Eye (tissue), 1 donor: ENCODE measurements around the gene XYLT1.

ENCODE experiments used
- DNase-seq: peaks from one replicate; pipeline ENCODE4 v3.0.0-alpha.2; 2015

The XYLT1 gene

GRCh38 chr16:17219991-17220390 lies 250.8 kb downstream of the XYLT1 start:
- no peak for DNase-seq

- DNase-seq: no peak
These were observed 254.8 kb downstream of the XYLT1 start for GRCh38 chr16:17215936-17216335.

DNA sequence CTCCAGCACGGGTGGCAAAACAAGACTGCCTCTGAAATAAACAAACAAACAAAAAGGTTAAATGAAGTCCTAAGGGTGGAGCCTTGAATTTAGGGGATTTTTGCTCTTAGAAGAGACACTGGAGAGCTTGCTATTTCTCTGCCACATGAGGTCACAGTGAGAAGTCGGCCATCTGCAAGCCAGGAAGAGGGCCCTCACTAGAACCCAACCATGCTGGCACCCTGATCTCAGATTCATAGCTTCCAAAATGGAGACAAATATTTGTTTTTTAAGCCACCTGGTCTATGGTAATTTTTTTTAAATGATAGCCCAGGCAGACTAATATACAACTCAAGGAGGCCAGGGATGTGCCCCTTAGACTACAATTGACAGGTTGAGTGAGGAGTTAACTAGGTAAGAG lies 255.5 kb downstream of the XYLT1 start:
- no peak for DNase-seq

GRCh38 chr16:17213974-17214373 lies 256.8 kb downstream of the XYLT1 start:
- no peak for DNase-seq

DNA sequence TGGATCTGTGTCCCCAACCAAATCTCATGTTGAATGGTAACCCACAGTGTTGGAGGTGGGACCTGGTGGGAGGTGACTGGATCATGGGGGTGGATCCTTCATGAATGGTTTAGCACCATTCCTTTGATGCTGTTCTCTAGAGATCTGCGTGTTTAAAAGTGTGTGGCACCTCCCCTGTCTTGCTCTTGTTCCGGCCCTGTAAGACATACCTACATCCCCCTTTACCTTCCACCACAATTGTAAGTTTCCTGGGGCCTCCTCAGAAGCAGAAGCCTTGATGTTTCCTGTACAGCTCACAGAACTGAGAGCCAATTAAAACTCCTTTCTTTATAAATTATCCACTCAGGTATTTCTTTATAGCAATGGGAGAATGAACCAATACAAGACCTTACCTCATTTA lies 257.7 kb downstream of the XYLT1 start:
- no peak for DNase-seq

GRCh38 chr16:17212606-17213005 lies 258.2 kb downstream of the XYLT1 start:
- DNase-seq: no peak

DNA sequence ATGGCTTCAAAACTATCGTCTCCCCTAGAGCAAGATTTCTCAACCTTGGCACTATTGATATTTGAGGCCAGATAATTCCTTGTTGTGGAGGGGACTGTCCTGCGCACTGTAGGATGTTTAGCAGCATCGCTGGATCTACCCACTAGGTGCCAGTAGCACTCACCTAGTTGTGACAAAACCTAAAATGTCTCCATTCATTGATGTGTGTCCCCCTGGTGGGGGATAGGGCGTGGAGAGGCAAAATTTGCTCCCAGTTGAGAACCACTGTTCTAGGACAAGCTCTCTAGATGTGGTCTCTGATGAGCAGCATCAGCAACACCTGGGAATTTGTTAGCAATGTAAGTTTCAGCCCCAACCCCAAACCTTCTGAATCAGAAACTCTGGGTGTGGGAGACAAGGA lies 259.0 kb downstream of the XYLT1 start:
- no peak for DNase-seq

DNA sequence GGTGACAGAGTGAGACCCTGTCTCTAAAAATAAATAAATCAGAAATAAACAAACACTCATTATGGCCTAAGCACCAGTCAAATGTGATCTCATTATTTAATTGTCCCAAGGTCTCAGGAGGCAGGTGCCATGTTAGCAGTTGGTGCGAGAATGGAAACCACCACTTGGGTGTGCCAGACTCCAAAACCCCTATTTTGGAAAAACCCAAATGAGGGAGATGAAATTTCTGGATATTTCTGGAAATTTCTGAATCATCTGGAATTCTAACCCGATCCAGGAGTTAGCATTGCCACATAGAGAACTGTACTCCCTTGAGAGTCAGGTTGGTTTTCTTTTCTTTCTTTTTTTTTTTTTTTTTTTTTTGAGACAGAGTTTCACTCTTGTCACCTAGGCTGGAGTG lies 264.0 kb downstream of the XYLT1 start:
- no peak for DNase-seq

DNA sequence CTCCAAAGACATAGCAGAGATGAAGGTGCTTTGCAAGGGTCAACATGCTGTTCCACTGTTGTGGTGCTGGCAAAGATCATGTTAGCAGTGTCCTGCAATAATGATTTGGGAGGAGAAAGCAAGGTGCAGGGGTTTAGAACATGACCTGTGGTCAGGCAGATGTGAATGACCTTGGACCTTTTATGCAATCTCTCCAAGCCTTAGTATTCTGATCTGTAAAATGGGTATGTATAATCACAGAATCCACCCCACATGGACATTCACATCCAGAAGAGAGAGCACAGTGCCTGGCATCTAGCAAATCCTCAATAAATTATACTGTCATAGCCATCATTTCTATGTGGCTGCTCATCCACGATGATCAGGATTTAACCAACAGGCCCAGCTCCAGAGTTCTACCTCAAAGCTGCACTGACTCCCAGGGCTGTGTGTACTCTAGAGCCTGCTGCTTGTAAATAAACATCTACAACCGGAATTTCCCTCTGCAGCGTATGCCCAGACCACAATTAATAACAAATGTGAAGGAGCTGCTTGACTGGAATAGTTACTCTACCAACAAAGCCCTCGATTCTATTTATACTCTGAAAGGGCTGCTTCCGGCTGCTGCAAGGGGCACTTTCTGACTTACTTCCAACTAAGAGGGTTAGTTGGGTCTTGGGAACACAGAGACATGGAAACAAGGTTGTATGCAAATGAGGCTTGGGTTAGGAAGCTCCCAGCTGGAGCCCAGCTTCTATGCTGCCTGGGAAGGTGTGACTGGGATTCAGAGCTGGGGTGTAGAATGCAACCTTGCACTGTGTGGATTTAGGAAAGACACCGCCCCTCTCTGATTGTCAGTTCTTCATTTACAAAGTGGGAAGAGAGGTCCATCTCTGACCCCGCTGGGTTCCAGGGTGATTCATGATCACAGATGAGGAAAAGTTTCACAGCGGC lies 265.2 kb downstream of the XYLT1 start:
- peak; percentile 37 for DNase-seq

DNA sequence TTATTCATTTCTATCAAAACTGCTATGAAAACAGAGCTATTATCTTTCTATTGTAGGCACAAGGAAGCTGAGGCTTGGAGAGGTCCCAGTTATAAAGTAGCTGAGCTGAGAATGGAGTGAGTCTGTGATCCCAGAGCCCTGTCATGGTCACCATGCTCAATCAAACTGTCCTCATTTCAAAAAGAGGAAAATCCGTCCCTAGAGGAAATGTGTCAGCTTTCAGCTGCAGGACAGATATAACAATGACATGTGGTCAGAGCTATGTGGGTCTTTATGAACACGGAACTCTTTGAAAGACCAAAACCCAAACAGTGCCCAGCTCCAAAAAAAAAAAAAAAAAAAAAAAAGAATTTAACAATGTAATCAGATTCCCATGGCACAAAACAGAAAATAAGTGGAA lies 266.1 kb downstream of the XYLT1 start:
- DNase-seq: no peak

GRCh38 chr16:17204206-17204605 lies 266.6 kb downstream of the XYLT1 start:
- DNase-seq: no peak

DNA sequence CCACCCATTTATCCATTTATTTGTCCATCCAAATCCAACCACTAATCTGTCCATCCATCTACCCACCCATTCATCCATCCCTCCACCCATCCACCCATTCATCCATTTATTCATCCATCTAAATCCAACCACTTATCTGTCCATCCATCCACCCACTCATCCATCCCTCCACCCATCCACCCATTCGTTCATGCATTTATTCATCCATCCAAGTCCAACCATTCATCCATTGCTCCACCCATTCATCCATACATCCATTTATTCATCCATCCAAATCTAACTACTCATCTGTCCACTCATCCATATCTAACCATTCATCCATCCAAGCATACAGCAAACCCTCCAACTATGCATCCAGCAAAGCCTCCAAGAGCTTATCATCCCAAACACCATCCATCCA lies 267.3 kb downstream of the XYLT1 start:
- DNase-seq: peak; percentile 45

GRCh38 chr16:17199135-17199534 lies 271.6 kb downstream of the XYLT1 start:
- DNase-seq: no peak

GRCh38 chr16:17196526-17196925 lies 274.2 kb downstream of the XYLT1 start:
- DNase-seq: no peak

- peak; percentile 74 for DNase-seq
These were observed 276.5 kb downstream of the XYLT1 start for GRCh38 chr16:17194190-17194780.

DNA sequence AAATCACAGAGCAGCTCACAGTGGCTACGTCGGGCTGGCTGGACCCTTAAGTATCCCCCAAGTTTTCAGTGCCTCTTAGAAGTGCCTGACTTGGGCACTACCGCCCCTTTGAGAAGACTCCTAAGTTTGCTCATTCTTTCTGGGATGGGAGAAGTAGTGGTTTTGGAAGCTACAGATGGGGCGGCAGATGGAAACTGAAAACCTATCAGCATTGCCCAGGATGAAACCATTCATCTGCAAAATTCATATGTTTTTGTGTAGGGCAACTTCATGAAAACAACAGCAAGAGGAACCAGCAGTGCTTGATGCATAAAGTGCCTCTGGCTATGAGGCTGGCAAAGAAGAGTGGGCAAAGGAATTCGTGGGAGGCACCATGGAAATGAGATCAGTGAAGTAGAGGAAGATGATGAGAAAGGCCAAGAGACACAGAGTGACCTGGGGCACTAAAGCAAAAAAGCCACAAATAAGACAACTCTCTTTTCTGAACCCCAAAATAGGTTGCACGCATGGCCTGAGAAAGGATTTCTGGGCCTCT lies 277.1 kb downstream of the XYLT1 start:
- DNase-seq: no peak

DNA sequence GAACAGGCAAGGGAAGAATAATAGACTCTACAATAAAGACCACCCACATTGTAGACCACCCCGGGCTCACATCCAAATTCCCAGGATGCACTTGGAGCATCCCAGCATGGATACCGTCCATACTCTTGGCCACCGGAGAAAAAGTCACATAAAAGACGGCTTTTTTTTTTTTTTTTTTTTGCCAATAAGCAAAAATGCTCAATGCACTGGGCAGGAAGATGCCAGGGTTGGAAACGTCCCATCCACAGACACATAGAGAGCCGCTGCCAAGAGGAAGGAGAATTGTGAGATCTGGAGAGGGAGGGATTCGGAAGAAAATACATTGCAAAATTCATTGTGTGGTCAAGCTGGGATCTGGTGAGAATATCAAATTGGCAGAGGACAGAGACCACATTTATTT lies 286.7 kb downstream of the XYLT1 start:
- DNase-seq: no peak

GRCh38 chr16:17177959-17178905 lies 292.5 kb downstream of the XYLT1 start:
- DNase-seq: no peak

- DNase-seq: no peak
These were observed 293.4 kb downstream of the XYLT1 start for GRCh38 chr16:17177242-17177958.

DNA sequence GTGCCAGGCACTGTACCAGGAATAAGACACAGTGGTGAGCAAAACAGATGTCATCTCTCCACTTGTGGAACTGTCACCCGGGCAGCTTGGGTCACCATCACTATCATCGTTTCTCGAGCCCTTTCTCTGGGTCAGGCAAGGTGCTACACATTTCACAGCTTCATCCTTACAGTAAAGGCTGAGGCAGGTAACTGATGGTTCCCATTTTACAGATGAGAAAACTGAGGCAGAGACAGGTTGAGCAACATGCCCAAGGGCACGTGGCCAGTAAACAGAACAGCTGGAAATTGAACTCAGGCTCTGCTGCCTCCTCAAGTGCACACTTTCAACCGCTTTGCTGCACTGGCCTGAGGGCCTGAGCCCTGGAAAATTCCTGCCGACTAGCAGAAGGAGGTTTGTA lies 294.6 kb downstream of the XYLT1 start:
- DNase-seq: no peak

GRCh38 chr16:17173281-17173680 lies 297.5 kb downstream of the XYLT1 start:
- no peak for DNase-seq
